Subcutaneous abdominal adipose tissue (tissue), 5 donors: ENCODE results near the gene KRTAP13-2.

Source experiments
- H3K27ac ChIP-seq: one replicate; pipeline ENCODE4 v1.7.0; 2013; ENCODE audit warnings: low read depth, mild to moderate bottlenecking, inconsistent platforms, low read length, moderate library complexity
- H3K27me3 ChIP-seq, 5 donors: one replicate each; pipeline ENCODE4 v1.7.0; 2013; ENCODE audit warnings: low read length in 5 of 5, inconsistent platforms in 1 of 5; ENCODE audit not compliant: control insufficient read depth in 5 of 5, insufficient read depth in 4 of 5
- H3K36me3 ChIP-seq, 5 donors: one replicate each; pipeline ENCODE4 v1.7.0; 2013; ENCODE audit warnings: low read length in 5 of 5; ENCODE audit not compliant: control insufficient read depth in 5 of 5, insufficient read depth in 5 of 5
- H3K4me1 ChIP-seq, 5 donors: one replicate each; pipeline ENCODE4 v1.7.0; 2013; ENCODE audit warnings: low read length in 5 of 5, mild to moderate bottlenecking in 3 of 5, moderate library complexity in 1 of 5; ENCODE audit not compliant: control insufficient read depth in 5 of 5, insufficient read depth in 5 of 5
- H3K4me3 ChIP-seq, 5 donors: one replicate each; pipeline ENCODE4 v1.7.0; 2013; ENCODE audit warnings: low read length in 5 of 5, low read depth in 1 of 5
- H3K9ac ChIP-seq, 5 donors: one replicate each; pipeline ENCODE4 v1.7.0; 2013; ENCODE audit warnings: low read length in 5 of 5, mild to moderate bottlenecking in 4 of 5, moderate library complexity in 3 of 5
- H3K9me3 ChIP-seq, 5 donors: one replicate each; pipeline ENCODE4 v1.7.0; 2013; ENCODE audit warnings: low read length in 5 of 5; ENCODE audit not compliant: control insufficient read depth in 5 of 5
- donor health status: healthy.
- donor health status: healthy.
- donor health status: healthy.
- donor health status: healthy.
- donor health status: healthy.

The KRTAP13-2 gene

DNA sequence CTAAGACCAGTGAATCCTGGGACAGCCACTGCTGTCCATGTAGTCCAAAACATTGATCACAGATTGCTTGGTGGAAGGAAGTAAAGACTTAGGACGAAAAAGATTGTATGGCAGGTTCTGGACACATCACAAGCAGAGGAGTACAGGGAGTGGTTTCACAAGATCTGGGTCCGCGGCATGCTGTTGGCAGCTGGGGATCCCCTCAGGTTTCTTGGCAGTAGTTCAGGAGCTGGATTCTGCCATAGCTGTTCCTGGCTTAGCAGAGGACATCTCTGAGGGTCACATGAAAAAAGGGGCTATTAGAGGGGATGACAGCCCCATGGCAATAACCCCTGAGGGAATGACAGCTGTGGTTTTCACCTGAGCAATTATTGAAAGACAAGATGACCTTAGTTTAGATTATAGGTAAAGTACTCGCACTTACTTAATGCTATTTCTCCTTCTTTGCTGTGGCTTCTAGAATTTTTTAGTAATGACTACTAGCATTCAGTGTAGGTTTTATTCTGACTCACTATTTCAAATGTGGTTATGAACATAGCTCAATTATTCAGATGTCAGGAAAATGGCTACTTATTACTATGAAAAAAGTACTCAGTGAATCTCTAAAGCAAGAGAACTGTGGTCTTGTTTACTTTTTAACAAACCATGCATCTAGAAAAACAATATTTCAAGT is 42.7 kb downstream of the KRTAP13-2 start:
- H3K9me3 ChIP-seq, result peaks cover 0 to 13% (median 8%) of the 10 kb centered on the region in 5 donors
- H3K27me3 ChIP-seq, result no peaks in the 10 kb centered on the region
- no peak overlapping the region for H3K27ac ChIP-seq
- H3K36me3 ChIP-seq, result no peaks in the 10 kb centered on the region
- no peaks in the 10 kb centered on the region for H3K4me1 ChIP-seq
- no peak overlapping the region for H3K4me3 ChIP-seq
- no peak overlapping the region for H3K9ac ChIP-seq

DNA sequence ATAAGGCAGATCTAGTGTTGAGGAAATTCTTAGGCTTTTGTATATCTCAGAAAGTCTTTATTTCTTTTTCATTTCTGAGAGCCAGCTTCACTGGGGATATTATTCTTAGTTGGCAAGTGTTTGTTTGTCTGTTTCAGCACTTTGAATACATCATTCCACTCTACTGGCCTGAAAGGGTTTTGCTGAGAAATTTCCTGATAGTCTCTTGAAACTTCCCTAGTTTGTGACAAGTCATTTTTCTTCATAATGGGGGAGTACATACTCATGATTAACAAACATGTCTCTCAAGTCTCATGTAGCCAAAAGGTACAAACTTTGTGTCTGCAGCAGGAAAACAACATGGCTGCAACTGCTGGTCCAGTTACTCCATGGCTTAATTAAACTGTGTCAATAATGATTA is 45.7 kb downstream of the KRTAP13-2 start:
- H3K9me3 ChIP-seq, result peaks cover 0 to 13% (median 8%) of the 10 kb centered on the region in 5 donors
- no peak overlapping the region for H3K27ac ChIP-seq
- H3K4me3 ChIP-seq, result no peak overlapping the region
- no peaks in the 10 kb centered on the region for H3K36me3 ChIP-seq
- no peaks in the 10 kb centered on the region for H3K27me3 ChIP-seq
- no peaks in the 10 kb centered on the region for H3K4me1 ChIP-seq
- no peak overlapping the region for H3K9ac ChIP-seq
